ENCODE results near the gene MTFR1L.

The MTFR1L gene

DNA sequence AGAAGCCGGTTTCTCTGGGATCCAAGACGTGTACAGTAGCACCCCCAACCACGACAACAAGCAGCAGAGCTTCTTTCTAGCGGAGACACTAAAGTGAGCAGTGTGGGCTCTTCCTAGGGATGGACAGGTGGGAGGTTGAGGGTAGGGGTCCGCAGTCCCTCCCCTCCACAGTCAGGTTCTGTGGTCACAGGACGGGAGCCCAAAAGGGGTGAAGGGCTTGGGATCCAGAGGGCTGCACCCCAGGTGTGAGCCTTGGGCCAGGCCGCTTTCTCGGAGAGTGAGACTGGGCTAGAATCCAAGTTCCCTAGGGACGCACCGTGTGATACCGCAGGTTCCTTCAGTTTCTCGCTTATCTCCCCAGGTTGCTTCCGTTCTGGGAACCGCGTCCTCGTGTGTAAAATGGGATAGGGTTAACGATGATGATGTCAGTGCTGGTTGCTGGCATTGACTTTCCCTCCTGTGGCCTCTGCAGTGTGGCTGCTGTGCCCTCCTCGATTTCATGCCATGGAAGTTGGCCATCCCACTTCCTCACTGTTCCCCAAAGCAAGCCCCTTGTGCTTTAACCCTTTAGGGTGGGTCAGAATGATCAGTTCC is 37.0 kb upstream of the MTFR1L start:
- TF ChIP-seq CTCF (IDR thresholded peaks at IDR 0.05; ENCODE audit: low read depth, low read length, missing control alignments), result no peak
- no peak for DNase-seq (ENCODE audit: low read depth)
- no peak overlapping the region for H3K4me3 ChIP-seq (ENCODE audit: low read depth, low read length)

DNA sequence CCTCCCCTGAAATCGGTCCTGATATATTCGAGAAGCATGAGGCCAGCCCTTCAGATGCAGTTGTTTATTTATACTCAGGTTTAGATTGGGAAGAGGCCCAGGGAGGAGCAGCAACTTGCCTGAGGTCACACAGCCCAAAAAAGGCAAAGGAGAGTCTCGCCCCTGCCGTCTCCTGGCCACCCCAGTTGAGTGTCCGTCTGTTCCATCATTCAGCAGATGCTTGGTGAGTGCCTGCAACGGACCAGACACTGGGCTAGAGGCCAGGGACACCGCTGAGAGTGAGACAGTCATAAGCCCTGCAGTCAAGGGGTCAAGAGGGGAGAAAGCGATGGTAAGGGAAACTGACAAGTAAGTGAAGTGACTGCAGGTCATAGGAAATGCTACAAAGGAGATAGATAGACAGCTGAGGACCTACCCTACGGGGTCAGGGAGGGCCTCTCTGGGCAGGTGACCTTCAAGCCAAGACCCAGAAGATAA is 35.1 kb upstream of the MTFR1L start:
- no peak overlapping the region for H3K4me3 ChIP-seq (ENCODE audit: low read depth, low read length)
- TF ChIP-seq CTCF (IDR thresholded peaks at IDR 0.05; ENCODE audit: low read depth, low read length, missing control alignments), result no peak
- DNase-seq (ENCODE audit: low read depth), result no peak

- DNase-seq (ENCODE audit: low read depth), result no peak
- no peak for TF ChIP-seq CTCF (IDR thresholded peaks at IDR 0.05; ENCODE audit: low read depth, low read length, missing control alignments)
Observed at GRCh38 chr1:25785333-25786067, 34.3 kb upstream of the MTFR1L start.

GRCh38 chr1:25786887-25787759 is 32.6 kb upstream of the MTFR1L start:
- no peak for DNase-seq (ENCODE audit: low read depth)
- TF ChIP-seq CTCF (IDR thresholded peaks at IDR 0.05; ENCODE audit: low read depth, low read length, missing control alignments), result no peak
- H3K4me3 ChIP-seq (ENCODE audit: low read depth, low read length), result no peak overlapping the region

More at GRCh38 chr1:25785333-25786067, 34.3 kb upstream of the MTFR1L start:
- no peak overlapping the region for H3K4me3 ChIP-seq (ENCODE audit: low read depth, low read length)

GRCh38 chr1:25787760-25788166 is 32.0 kb upstream of the MTFR1L start:
- TF ChIP-seq CTCF (IDR thresholded peaks at IDR 0.05; ENCODE audit: low read depth, low read length, missing control alignments), result no peak
- no peak for DNase-seq (ENCODE audit: low read depth)
- no peak overlapping the region for H3K4me3 ChIP-seq (ENCODE audit: low read depth, low read length)

DNA sequence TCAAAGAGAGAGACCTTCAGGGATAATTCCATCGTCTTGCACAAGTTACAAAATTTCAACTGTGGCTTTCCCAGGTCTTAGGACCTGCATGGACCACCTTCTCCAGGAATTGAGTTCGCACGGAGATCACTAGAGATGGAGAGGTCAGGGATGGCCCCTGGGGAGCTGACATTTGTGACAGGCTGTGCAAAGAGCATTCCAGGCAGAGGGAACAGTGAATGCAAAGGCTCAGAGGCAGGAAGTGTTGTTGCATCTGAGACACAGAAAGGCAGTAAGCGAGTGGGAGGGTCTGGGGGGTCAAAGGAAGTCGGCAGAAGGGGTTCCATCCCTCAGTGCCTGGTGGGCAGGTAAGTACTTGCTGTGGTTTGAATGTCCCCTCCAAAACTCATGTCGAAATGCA is 29.3 kb upstream of the MTFR1L start:
- TF ChIP-seq CTCF (IDR thresholded peaks at IDR 0.05; ENCODE audit: low read depth, low read length, missing control alignments), result no peak
- no peak for DNase-seq (ENCODE audit: low read depth)
- no peak overlapping the region for H3K4me3 ChIP-seq (ENCODE audit: low read depth, low read length)

Data from GM12864 (cell line).